HG03354 (cell line): Measurements from ENCODE around the gene HEPACAM2.

ENCODE experiments used
- ATAC-seq: cut with Tn5 transposase; IDR thresholded peaks from one replicate; pipeline ENCODE4 v1.9.1; 2021; ENCODE audit warnings: mild to moderate bottlenecking; ENCODE audit not compliant: unreplicated experiment, poor library complexity, severe bottlenecking

Gene HEPACAM2

DNA sequence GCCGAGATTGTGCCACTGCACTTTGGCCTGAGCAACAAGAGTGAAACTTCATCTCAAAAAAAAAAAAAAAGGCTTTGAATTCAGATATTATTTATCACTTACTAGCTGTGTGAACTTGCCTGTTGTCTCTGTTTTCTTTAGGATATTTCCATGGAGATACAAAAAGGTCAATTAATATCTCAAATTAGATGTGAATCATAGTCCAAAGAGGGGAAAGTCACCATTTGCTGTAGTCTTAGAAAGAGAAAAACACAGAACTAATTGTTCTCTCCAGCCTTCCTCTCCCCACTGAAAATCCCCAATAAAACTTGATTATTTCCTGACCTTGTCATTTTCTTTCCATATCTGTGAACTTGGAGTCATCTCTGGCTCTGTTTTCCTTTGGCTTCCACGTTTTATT lies 21.2 kb downstream of the HEPACAM2 start:
- no peak for ATAC-seq

DNA sequence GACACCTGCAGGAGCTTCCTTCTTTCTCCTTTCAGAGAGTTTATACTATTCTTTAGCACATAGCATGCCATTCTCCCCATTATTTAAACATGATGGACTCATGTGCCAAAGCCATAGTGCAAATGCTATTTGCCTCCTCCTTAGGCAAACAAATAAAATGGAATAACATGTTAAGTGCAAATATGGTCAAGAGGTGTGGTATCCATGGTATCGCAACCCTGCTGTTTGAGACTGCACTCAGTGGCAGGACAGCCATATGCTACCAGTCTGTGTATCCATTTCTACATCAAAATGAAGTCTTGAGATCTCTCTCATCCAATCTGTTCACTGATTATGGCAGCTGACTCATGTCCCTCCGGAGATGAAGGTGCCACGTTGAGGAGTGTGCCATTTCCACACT lies 22.8 kb downstream of the HEPACAM2 start:
- ATAC-seq = no peak

DNA sequence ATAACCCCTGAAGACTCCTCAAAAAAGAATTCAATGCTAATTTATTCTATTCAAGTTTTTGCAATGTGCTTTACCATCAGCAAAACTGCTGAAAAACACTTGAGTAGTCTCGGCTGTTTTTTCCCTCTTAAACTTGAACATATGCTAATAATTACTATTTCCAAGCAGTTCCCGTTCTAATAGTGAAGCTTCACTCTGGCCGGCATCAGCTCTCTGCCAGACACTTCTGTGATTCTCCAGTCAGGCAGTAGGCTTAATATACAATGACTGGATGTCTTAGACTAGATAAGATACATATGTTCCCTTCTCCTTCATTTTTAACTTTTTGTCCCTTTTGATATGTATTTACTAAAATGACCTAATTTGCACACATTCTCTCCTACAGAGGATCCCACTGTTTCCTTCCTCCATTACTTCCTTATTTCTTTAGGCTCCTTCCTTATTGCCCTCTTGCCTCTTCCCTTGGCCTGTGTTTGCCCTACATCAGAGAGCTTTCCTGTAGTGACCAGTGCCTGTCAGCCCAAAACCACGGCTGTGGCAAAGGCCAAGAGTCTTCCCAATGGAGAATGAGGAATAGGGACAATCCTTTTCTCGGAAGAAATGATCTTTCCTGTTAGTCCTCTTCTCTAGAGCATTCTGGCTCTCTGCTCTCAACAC lies 23.5 kb downstream of the HEPACAM2 start:
- no peak for ATAC-seq

- ATAC-seq = no peak
These were observed 27.8 kb downstream of the HEPACAM2 start for GRCh38 chr7:93198472-93198871.

GRCh38 chr7:93196336-93196735 lies 29.9 kb downstream of the HEPACAM2 start:
- ATAC-seq = no peak

DNA sequence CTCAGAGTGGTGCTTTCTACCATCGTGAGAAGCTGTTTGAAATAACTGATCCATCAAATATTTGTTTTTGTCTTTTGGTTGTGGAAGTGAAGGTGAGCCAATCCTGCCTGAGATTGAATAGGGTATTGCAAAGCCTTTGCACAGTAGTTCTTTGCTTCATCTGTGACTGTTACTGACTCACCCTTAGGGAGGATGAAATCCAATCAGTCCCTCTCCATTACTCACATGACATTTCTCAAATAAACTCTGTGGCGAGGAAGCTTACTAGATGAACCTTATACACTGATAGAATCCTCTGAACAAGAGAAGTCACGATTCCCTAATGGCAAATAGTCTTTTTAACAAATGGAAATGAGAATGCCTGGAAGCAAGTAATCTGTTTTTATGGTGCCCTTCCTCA lies 31.9 kb downstream of the HEPACAM2 start:
- no peak for ATAC-seq

- ATAC-seq = no peak
These were observed 37.2 kb downstream of the HEPACAM2 start for GRCh38 chr7:93188870-93189634.

- no peak for ATAC-seq
These were observed 40.8 kb downstream of the HEPACAM2 start for GRCh38 chr7:93185303-93186027.

DNA sequence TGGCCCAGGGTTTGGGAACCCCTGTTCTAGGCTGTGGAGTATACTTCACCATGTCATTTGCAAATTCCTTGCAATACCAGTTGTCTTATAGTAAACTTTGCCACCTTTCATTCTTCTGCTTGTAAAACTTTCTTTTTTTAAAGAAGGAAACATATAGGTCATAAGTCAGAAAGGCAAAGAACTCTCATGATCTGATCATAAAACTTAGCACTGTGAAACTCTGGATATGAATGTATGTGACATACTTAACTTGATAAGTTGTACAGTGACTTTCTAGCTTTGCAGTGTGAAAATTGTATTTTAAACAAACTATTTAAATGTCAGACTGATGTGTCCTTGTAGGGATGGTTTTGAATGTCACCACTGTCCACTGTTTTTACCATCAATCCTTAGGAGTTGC lies 47.1 kb downstream of the HEPACAM2 start:
- no peak for ATAC-seq

GRCh38 chr7:93178213-93178612 lies 48.1 kb downstream of the HEPACAM2 start:
- ATAC-seq = no peak

DNA sequence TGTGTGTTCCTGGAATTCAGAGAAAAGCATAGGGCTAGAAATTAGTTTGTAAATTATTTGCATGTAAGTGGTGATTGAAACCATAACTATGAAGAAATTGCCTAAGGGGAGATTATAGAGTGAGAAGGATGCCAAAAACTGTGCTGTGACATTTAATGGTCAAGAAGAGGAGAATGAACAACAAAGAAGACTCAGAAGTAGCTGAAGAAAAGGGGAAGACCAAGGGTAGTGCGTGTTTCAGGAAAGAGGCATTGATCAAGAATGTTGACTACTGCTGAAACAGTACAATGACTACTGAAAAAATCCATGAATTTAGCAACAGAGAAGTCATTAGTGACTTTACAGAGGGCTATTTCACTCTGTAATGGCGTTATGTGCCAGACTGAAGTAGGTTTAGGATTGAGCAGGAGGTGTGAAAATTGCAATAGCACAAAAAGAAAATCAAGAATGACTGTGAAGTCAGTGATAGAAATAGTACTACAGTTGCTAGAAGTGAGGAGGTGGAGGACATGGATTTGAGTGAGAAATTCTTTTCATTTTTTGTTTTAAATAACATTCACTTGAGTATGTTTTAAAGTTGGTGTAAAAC lies 49.2 kb downstream of the HEPACAM2 start:
- no peak for ATAC-seq

DNA sequence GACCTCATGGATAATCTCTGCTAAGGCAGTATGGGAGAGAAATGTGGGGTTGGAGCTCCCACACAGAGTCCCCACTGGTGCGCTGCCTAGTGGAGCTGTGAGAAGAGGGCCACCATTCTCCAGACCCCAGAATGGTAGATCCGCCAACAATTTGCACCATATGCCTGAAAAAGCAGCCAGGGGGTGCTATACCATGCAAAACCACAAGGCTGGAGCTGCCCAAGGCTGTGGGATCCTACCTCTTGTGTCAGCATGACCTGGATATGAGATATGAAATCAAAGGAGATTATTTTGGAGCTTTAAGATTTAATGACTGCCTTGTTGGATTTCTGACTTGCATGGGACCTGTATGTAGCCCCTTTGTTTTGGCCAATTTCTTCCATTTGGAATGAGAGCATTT lies 51.0 kb downstream of the HEPACAM2 start:
- ATAC-seq = no peak

GRCh38 chr7:93172683-93173082 lies 53.6 kb downstream of the HEPACAM2 start:
- ATAC-seq = no peak

DNA sequence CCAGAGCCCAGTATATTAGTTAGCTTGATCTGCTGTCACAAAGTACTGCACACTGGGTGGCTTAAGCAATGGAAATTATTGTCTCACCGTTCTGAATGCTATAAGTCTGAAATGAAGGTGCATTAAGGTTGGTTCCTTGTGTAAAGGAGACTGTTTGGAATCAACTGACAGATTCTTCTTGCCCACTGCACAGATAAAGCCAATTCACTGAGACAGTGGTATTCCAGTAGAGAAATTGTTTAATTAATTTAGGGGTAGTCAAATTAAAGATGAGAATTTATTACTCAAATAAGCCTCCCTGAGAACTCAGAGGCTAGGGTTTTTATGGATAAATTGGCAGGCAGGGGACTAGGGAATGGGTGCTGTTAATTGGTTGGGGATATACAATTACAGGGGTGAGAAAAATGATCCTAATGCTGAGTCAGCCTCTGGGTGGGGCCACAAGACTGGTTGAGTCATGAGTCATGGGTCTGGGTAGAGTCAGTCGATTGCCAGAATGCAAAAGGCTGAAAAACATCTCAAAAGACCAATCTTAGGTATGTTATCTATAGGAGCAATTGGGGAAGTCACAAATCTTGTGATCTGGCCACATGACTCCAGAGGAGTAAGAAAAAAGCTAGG lies 54.6 kb downstream of the HEPACAM2 start:
- no peak for ATAC-seq

- ATAC-seq = peak; percentile 100
These were observed 60.8 kb downstream of the HEPACAM2 start for GRCh38 chr7:93165447-93165846.

- no peak for ATAC-seq
These were observed 61.5 kb downstream of the HEPACAM2 start for GRCh38 chr7:93164766-93165165.

DNA sequence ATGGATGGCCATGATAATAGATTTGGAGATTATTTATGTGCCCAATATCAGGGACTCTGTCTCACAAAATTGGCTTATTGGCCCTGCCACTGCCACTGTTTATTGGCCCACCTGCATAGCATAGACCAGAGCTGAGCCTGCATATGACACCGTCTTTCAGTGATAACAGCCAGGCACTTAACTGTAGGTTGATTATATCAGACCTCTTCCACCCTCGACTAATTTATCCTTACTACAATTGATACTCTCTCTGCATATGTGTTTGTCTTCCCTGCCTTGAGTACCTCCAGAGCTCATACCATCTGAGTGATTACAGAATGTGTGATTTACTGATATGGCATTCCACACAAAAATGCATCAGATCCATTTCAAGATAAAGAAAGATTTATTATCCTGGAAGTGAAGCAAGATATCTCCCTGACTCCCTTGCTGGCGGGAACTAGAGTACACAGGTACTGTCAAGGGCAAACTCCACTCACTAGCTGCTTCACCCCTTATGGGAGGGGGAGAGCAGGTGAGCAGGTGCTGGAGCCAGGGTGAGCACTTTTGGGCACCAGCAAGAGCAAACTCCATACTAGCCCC lies 65.0 kb downstream of the HEPACAM2 start:
- ATAC-seq = no peak

GRCh38 chr7:93160410-93160809 lies 65.9 kb downstream of the HEPACAM2 start:
- ATAC-seq = no peak

- ATAC-seq = no peak
These were observed 66.8 kb downstream of the HEPACAM2 start for GRCh38 chr7:93159490-93159889.

- no peak for ATAC-seq
These were observed 69.4 kb downstream of the HEPACAM2 start for GRCh38 chr7:93156884-93157283.
